ENCODE data around the gene FMO1.

GRCh38 chr1:171279678-171280077, 31.4 kb downstream of the FMO1 start:
- TF ChIP-seq CTCF (IDR thresholded peaks at IDR 0.05) = no peak
- TF ChIP-seq POLR2A (IDR thresholded peaks at IDR 0.05) = no peak
- no peak for TF ChIP-seq EP300 (IDR thresholded peaks at IDR 0.05)

Measured in ovary (tissue), 3 donors.